VCaP (cell line): Measurements from ENCODE around the gene FAM170B.

ENCODE experiments used
- H3K27ac ChIP-seq: fragments of 450-650 bp; 2 replicates; pipeline ENCODE4 v1.5.1; 2017
- CTCF ChIP-seq: fragments of 450-650 bp; conservative IDR thresholded peaks from 2 replicates; pipeline ENCODE4 v1.5.1; 2017; ENCODE audit warnings: mild to moderate bottlenecking, moderate library complexity

FAM170B gene

DNA sequence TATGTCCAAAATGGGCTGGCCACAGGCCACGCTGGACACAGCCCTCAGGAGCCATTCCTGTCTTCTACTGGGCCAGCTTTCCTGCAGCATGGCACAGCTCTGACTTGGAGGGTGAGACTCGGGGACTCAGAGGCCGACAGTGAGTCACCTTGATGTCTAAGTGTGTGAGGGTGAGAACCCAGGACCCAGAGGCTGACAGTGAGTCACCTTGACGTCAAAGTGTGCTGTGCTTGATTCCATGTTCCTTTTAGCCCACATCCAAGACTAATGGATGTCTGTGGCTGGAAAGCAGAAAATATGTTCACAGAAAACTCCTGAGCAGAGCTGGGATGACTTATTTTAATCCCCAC, 6.0 kb upstream of the FAM170B start:
- TF ChIP-seq CTCF, result no peak
- H3K27ac ChIP-seq, result no peak overlapping the region

- no peak for TF ChIP-seq CTCF
- H3K27ac ChIP-seq, result no peak overlapping the region
Observed at GRCh38 chr10:49139028-49139845, 5.4 kb upstream of the FAM170B start.

DNA sequence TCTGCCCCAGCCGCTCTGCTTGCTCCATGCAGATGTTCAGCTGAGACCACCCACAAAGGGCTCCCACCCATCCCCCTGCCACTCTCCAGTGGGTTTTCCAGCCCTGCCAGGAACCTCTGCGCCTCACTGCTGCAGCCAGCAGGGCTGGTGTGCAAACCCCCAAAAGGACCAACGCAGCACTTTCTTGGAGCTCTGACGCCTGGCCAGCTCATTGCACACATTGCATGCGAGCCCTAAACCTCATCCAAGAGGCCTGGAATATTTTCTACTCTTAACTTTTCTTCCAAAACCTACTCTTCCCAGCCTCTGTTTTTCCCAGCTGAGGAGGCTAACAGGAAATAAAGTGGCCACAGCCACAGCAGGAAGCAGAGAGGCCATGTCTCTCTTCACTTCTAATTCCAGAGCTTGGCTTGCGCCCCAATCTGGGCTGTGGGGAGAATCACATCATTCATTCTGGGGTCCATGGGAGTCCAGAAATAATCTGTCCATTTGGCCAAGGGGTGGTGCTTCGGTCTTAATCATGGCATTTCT, 4.6 kb upstream of the FAM170B start:
- no peak for TF ChIP-seq CTCF
- H3K27ac ChIP-seq, result no peak overlapping the region

DNA sequence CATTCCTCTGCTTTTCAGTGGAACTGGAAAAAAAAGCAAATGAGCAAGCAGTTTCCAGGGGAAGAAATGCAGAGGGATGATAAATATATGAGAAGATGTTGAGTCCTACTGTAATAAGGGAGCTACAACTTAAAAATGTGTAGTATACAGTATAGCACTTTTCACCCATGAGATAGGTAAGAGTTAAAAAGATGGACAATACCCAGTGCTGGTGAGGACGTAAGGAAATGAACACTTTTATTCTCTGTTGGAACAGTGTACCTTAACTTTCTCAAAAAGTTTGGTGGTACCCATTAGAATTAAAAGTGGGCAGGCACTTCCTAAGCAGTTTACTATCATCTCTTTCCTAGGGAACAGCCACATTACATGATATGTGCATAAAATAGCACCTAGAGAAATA, 2.7 kb upstream of the FAM170B start:
- H3K27ac ChIP-seq, result no peak overlapping the region
- no peak for TF ChIP-seq CTCF

DNA sequence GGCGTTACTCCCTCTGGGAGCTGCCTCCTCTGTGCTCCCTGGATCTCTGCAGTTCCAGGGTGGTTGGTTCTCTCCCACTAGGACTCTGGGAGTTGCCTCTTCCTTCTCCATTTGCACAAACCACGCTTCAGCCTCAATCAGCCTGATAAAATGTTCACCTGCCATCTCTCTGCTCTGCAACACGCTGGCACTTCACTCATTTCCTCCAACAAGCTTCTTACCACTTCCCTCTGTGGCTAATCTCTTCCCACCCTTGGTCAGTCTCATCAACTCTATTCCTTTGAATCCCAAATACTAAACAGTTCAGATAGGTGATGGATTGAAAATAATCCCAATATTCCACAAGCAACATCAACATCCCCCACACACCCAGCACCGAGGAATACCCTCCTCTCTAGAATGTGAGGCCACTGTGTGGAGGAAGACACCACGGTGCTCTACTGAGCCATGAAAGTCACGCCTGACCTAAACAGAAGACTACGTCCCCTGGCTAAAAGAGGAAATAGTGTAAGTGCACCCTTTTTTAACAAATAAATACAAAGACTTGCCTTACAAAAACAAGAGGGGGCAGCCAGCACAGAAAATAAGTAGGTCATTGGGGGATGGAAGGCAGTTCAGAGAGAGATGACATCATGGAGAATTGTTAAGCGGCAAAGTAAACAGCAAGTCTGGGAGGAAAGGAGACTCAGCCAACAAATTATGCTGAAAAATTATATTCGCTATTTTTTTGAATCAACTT, 1.9 kb upstream of the FAM170B start:
- no peak overlapping the region for H3K27ac ChIP-seq

GRCh38 chr10:49134327-49134726, 506 bp upstream of the FAM170B start:
- no peak overlapping the region for H3K27ac ChIP-seq
- TF ChIP-seq CTCF, result no peak

More for the DNA sequence above, 1.9 kb upstream of the FAM170B start:
- TF ChIP-seq CTCF, result no peak

- no peak for TF ChIP-seq CTCF
- H3K27ac ChIP-seq, result no peak overlapping the region
Observed at GRCh38 chr10:49132362-49132737, 1.5 kb downstream of the FAM170B start.
